Activated naive CD8-positive, alpha-beta T cell treated with anti-CD3 and anti-CD28 coated beads, Interleukin-2, amount 10 ng/mL, durations not matched to agents 7 days and 5 days (primary cell): ENCODE results near the gene VAMP8. TPM values are rescaled to one million over a fixed set of nuclear protein-coding genes. Genes with fewer than 3 reads are reported as not detected.

ENCODE experiments used
- total RNA-seq, 2 experiments: library from RNA; stranded (reverse); gene quantifications; one replicate each; pipeline ENCODE4 v1.2.3, GENCODE V29; 2021

The VAMP8 gene
- total RNA-seq, 2 experiments from 2014 or later, result 128 to 135 TPM

Other genes with a start within 250 kb of the VAMP8 start
- gene TGOLN2, start 249.6 kb upstream of the VAMP8 start, total RNA-seq, result 100 to 1,000 TPM; 144 to 148 TPM
- gene RETSAT, start 223.1 kb upstream of the VAMP8 start, total RNA-seq, result 10 to 100 TPM; 28.8 to 29.7 TPM
- 10 to 100 TPM; 23.1 to 26.4 TPM for gene ELMOD3, start 222.8 kb upstream of the VAMP8 start, total RNA-seq
- gene CAPG, start 167.2 kb upstream of the VAMP8 start, total RNA-seq, result 100 to 1,000 TPM; 263 to 279 TPM
- gene SH2D6, start 158.9 kb upstream of the VAMP8 start, total RNA-seq, result 1 to 10 TPM in 1 of 2 experiments, under 1 TPM in 1; 0.94 to 1.4 TPM
- 100 to 1,000 TPM; 218 to 222 TPM for gene MAT2A, start 38.4 kb upstream of the VAMP8 start, total RNA-seq
- 10 to 100 TPM; 24.8 to 26.8 TPM for gene GGCX, start 16.1 kb upstream of the VAMP8 start, total RNA-seq
- gene VAMP5, start 6.8 kb downstream of the VAMP8 start, total RNA-seq, result 10 to 100 TPM; 66.7 to 70.8 TPM
- 10 to 100 TPM; 96.4 to 97.4 TPM for gene RNF181, start 18.2 kb downstream of the VAMP8 start, total RNA-seq
- gene TMEM150A, start 25.1 kb downstream of the VAMP8 start, total RNA-seq, result 1 to 10 TPM; 5.3 to 7.0 TPM
- gene C2orf68, start 34.5 kb downstream of the VAMP8 start, total RNA-seq, result 10 to 100 TPM; 54.7 to 61.2 TPM
- 10 to 100 TPM; 72.8 to 75.2 TPM for gene USP39, start 38.6 kb downstream of the VAMP8 start, total RNA-seq
- not detected for gene SFTPB, start 90.6 kb downstream of the VAMP8 start, total RNA-seq
- gene GNLY, start 116.8 kb downstream of the VAMP8 start, total RNA-seq, result 10 to 100 TPM; 22.0 to 27.5 TPM
- gene ATOH8, start 176.4 kb downstream of the VAMP8 start, total RNA-seq, result not detected